Lower leg skin (tissue), 3 donors: ENCODE measurements around the gene SYNE2.

Source experiments
- CTCF ChIP-seq, 3 donors: fragments of 450-650 bp; IDR thresholded peaks; one replicate each; pipeline ENCODE4 v1.5.1; 2016; ENCODE audit warnings: antibody characterized with exemption in 3 of 3, mild to moderate bottlenecking in 3 of 3, moderate library complexity in 2 of 3
- POLR2A ChIP-seq, 2 donors: fragments of 450-650 bp; IDR thresholded peaks; one replicate each; pipeline ENCODE4 v1.6.1; 2016 to 2017; ENCODE audit warnings: antibody characterized with exemption in 2 of 2, mild to moderate bottlenecking in 1 of 2, moderate library complexity in 1 of 2

DNA sequence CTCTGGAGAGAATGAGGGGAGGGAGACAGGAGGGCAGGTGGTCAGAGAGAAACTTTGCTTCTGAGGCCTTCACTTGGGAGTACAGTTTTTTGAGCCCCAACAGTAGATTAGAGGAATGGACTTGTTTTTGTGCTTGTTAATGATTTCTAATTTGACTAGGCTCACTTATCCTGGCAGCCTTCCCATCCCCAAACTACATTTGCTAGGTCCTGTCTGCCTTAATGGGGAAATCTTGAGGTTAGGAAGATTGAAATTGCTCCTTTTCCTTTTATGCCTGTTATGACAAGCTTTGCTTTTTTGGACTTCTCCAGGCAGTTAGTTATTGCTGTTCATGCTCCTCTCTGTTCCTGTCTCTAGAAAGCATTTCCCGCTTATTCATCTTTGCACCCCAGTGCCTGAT is 37.7 kb downstream of the SYNE2 start:
- TF ChIP-seq CTCF (IDR thresholded peaks at IDR 0.05) (no peak), POLR2A (IDR thresholded peaks at IDR 0.05) (no peak)
